HCT116 (cell line): ENCODE results near the gene RAD51D. TPM values are rescaled to one million over a fixed set of nuclear protein-coding genes. Genes with fewer than 3 reads are reported as not detected.

ENCODE experiments used
- ATAC-seq: fragments of 200-7000 bp; cut with Tn5 transposase; 2 replicates; pipeline ENCODE4 v1.9.1; 2020; ENCODE audit warnings: mild to moderate bottlenecking, moderate library complexity
- BruUV-seq: library from RNA; stranded (reverse); fragments of 400-500 nt; replicated peaks from 2 replicates; lab custom pipeline; 2021; lab: Mats Ljungman, UMichigan
- CTCF ChIA-PET: fragments of 300-600 bp; sonication (Branson Sonifier 250); formaldehyde crosslinking; loops from one replicate; lab custom pipeline; 2021; ENCODE audit warnings: antibody characterized with exemption; lab: Charles Lee
- POLR2A ChIA-PET: fragments of 300-600, 350-600 bp; sonication (Branson Sonifier 250); formaldehyde crosslinking; loops from one replicate; lab custom pipeline; 2021; ENCODE audit warnings: antibody characterized with exemption; lab: Charles Lee
- RAD21 ChIA-PET, 2 experiments: fragments of 300-600 bp; sonication (Branson Sonifier 250); formaldehyde crosslinking; loops; one replicate each; lab custom pipeline; 2023; ENCODE audit warnings: low total read pairs in 2 of 2; ENCODE audit not compliant: uncharacterized antibody in 2 of 2, unreplicated experiment in 2 of 2, low non-redundant PET in 1 of 2; lab: Charles Lee
- DNase-seq: peaks from one replicate; pipeline ENCODE4 v3.0.0-alpha.2; 2010; ENCODE audit warnings: low read depth, low spot score
- H2AFZ ChIP-seq: fragments of 200-600 bp; shearing (Covaris generic), sonication (generic); 2 replicates; pipeline ENCODE4 v1.6.1; 2017; ENCODE audit warnings: low read depth, mixed run types, mixed read lengths, antibody characterized with exemption, low read length; ENCODE audit not compliant: poor library complexity, severe bottlenecking
- H3K27ac ChIP-seq: 2 replicates; pipeline ENCODE4 v1.5.1; 2012; ENCODE audit warnings: low read depth, low read length
- H3K27me3 ChIP-seq: fragments of 200-600 bp; sonication (generic); 2 replicates; pipeline ENCODE4 v1.6.1; 2016; ENCODE audit warnings: mixed run types, low read length, mixed read lengths; ENCODE audit not compliant: insufficient read depth
- H3K36me3 ChIP-seq, 2 experiments: fragments of 200-500 bp in 1 of 2; fragments of 200-600 bp in 1 of 2; sonication (Bioruptor generic) in 1 of 2; sonication (generic) in 1 of 2; 2 replicates each; pipeline versions ENCODE4 v1.5.1 to v1.6.1; 2014 to 2016; ENCODE audit warnings: low read length in 2 of 2, inconsistent platforms in 1 of 2, mixed read lengths in 1 of 2, mixed run types in 1 of 2; ENCODE audit not compliant: insufficient read depth in 2 of 2, control insufficient read depth in 1 of 2
- H3K4me1 ChIP-seq, 2 experiments: fragments of 200-600 bp in 1 of 2; sonication (generic) in 1 of 2; 2 replicates each; pipeline versions ENCODE4 v1.5.1 to v1.6.1; 2012 to 2017; ENCODE audit warnings: low read length in 2 of 2, inconsistent platforms in 1 of 2, mild to moderate bottlenecking in 1 of 2, mixed read lengths in 1 of 2, mixed run types in 1 of 2, moderate library complexity in 1 of 2; ENCODE audit not compliant: insufficient read depth in 2 of 2, control insufficient read depth in 1 of 2
- H3K4me2 ChIP-seq: fragments of 200-600 bp; sonication (generic); 2 replicates; pipeline ENCODE4 v1.6.1; 2017; ENCODE audit warnings: mixed run types, low read length, mixed read lengths
- H3K4me3 ChIP-seq, 2 experiments: fragments of 200-600 bp in 1 of 2; sonication (generic) in 1 of 2; replicated peaks in 1 of 2; 2 replicates each; pipeline ENCODE4 v1.5.1; 2011 to 2016; ENCODE audit warnings: low read length in 2 of 2, control low read depth in 1 of 2, low read depth in 1 of 2, mild to moderate bottlenecking in 1 of 2, mixed read lengths in 1 of 2, mixed run types in 1 of 2
- H3K79me2 ChIP-seq: fragments of 200-600 bp; sonication (generic); 2 replicates; pipeline ENCODE4 v1.6.1; 2017; ENCODE audit warnings: mild to moderate bottlenecking, mixed run types, low read length, moderate library complexity, mixed read lengths; ENCODE audit not compliant: insufficient read depth
- H3K9ac ChIP-seq: fragments of 200-600 bp; sonication (generic); 2 replicates; pipeline ENCODE4 v1.6.1; 2016; ENCODE audit warnings: low read length, mixed read lengths
- H3K9me2 ChIP-seq: fragments of 200-600 bp; sonication (generic), shearing (Covaris generic); 2 replicates; pipeline ENCODE4 v1.6.1; 2017; ENCODE audit warnings: mixed run types, mild to moderate bottlenecking, moderate library complexity; ENCODE audit not compliant: insufficient read depth
- H3K9me3 ChIP-seq, 2 experiments: fragments of 200-500 bp in 1 of 2; fragments of 200-600 bp in 1 of 2; sonication (Bioruptor generic) in 1 of 2; sonication (generic) in 1 of 2; 2 replicates each; pipeline ENCODE4 v1.6.1; 2014 to 2017; ENCODE audit warnings: low read length in 2 of 2, mixed read lengths in 2 of 2, inconsistent platforms in 1 of 2, low read depth in 1 of 2, mild to moderate bottlenecking in 1 of 2, mixed run types in 1 of 2, moderate library complexity in 1 of 2; ENCODE audit not compliant: control insufficient read depth in 1 of 2, insufficient read depth in 1 of 2
- H4K20me1 ChIP-seq: fragments of 200-600 bp; sonication (generic), shearing (Covaris generic); 2 replicates; pipeline ENCODE4 v1.6.1; 2017; ENCODE audit warnings: mixed run types, mild to moderate bottlenecking, moderate library complexity; ENCODE audit not compliant: insufficient read depth
- EZH2phosphoT487 ChIP-seq: fragments of 200-600 bp; IDR thresholded peaks from 2 replicates; pipeline ENCODE4 v1.6.1; 2018; ENCODE audit warnings: antibody characterized with exemption, borderline replicate concordance
- POLR2AphosphoS5 ChIP-seq: IDR thresholded peaks from 2 replicates; pipeline ENCODE4 v1.6.1; 2011; ENCODE audit warnings: mild to moderate bottlenecking, low read depth, low read length, moderate library complexity
- SIN3A ChIP-seq: IDR thresholded peaks from 2 replicates; pipeline ENCODE4 v1.6.1; 2012; ENCODE audit warnings: low read depth
- SP1 ChIP-seq: IDR thresholded peaks from 2 replicates; pipeline ENCODE4 v1.6.1; 2012; ENCODE audit warnings: low read depth
- ZFX ChIP-seq: fragments of 450-650 bp; IDR thresholded peaks from 2 replicates; pipeline ENCODE4 v1.6.1; 2017
- intact Hi-C: fragments of 100-400 bp; cut with micrococcal nuclease; formaldehyde crosslinking; loops from 2 replicates; pipeline ENCODE4 v1.10.0; 2022
- total RNA-seq: library from RNA; stranded (reverse); gene quantifications from one replicate; pipeline ENCODE4 v1.2.1, GENCODE V29; 2021; ENCODE audit not compliant: unreplicated experiment

The RAD51D gene
- total RNA-seq, 1 experiment from 2014 or later = 12.9 TPM

DNA sequence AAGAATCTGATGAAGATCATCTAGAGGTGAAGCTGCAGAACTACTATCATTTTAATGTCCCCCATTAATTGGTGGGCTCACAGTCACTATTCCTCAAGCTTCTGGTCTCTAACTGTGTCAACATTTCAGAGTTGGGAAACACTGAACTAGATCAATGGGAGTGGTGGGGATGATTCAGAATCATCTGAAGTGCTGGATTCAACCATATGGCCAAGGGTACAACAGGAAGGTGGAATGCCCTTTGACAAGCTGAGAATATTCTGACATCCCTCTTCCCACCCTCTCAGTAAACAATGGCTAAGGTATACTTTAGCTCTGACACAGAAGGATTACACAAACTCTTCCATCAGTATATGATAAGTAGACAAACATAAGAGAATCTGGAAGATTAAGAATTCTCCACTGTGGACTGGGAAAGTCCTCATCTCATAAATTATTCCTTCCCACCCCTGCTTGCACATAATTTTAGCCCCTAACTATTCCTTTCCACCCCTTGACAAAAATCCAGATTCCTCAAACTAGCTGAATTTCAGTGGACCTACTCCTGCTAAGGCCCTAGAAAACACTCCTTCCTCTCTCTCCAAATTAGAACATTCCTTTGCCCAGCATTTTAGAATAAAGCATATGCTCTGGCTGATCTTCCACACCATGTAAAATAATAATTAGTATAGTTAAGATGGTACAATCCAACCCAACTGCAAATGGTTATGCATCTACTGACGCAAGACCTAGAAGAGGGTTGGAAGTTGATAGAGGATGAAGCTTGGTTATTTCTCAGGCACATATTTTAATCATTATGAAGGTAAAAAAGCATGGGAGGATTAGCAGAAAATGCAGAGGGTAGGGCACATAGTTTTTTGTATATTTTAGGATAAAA lies 39.9 kb downstream of the RAD51D start (continued):
- TF ChIP-seq SIN3A = no peak
- no peak for TF ChIP-seq ZFX
- no peak for TF ChIP-seq SP1
- TF ChIP-seq, all 23 proteins: peak for 0

GRCh38 chr17:35076874-35077273 lies 42.8 kb downstream of the RAD51D start:
- Histone ChIP-seq H3K4me3 (no peak overlapping the region), H3K27ac (no peak overlapping the region), H3K4me2 (no peak overlapping the region), H3K4me1 (peaks cover 29 to 33% of the 10 kb centered on the region in 2 experiments), H3K9ac (no peak overlapping the region), H3K9me2 (no peaks in the 10 kb centered on the region; the same call in 1 of the 2 replicates), H3K36me3 (0 out of 4 replicates have a peak, but pooled peaks cover 0 to under 1% of the 10 kb centered on the region in 2 experiments), H3K27me3 (no peaks in the 10 kb centered on the region), H3K79me2 (peaks cover 83% of the 10 kb centered on the region), H2AFZ (no peak overlapping the region), H3K9me3 (no peaks in the 10 kb centered on the region), H4K20me1 (no peaks in the 10 kb centered on the region)
- intact Hi-C loops = no loop called here
- RAD21 ChIA-PET = interaction anchor here in 1 of 2 experiments (0.6 kb wide), 1 partner anchor 36 kb away, joined by 3 read pairs; no protein-coding TSS in a partner anchor
- no peak for TF ChIP-seq EZH2phosphoT487
- no peak for TF ChIP-seq POLR2AphosphoS5
- POLR2A ChIA-PET = no interaction called here
- CTCF ChIA-PET = interaction anchor here (2.2 kb wide), 1 partner anchor 13 kb away, joined by 5 read pairs; no protein-coding TSS in a partner anchor
- ATAC-seq = no peak
- no peak for DNase-seq
- no TSS peak for BruUV-seq
